GM18909 (cell line): ENCODE measurements around the gene IRF8.
"Not testable (repeated sequence)": the region's sequence is repeated elsewhere in the genome, so short reads cannot be mapped to it uniquely, and the experiment has no call there.

Experiments used
- ATAC-seq: cut with Tn5 transposase; IDR thresholded peaks from one replicate; pipeline ENCODE4 v1.9.1; 2021; ENCODE audit warnings: mild to moderate bottlenecking; ENCODE audit not compliant: unreplicated experiment, poor library complexity

The IRF8 gene

GRCh38 chr16:85888405-85889331, 10.3 kb upstream of the IRF8 start:
- ATAC-seq: peak; percentile 83

GRCh38 chr16:85891033-85891775, 7.8 kb upstream of the IRF8 start:
- no peak for ATAC-seq

GRCh38 chr16:85891776-85892166, 7.2 kb upstream of the IRF8 start:
- ATAC-seq: no peak

- no peak for ATAC-seq
These were observed 6.2 kb upstream of the IRF8 start for GRCh38 chr16:85892760-85893159.

- no peak for ATAC-seq
These were observed 4.7 kb upstream of the IRF8 start for GRCh38 chr16:85894266-85894665.

- ATAC-seq: no peak
These were observed 1.6 kb upstream of the IRF8 start for GRCh38 chr16:85897382-85897781.

- no peak for ATAC-seq
These were observed 482 bp downstream of the IRF8 start for GRCh38 chr16:85899444-85899843.

- ATAC-seq: no peak
These were observed 1.2 kb downstream of the IRF8 start for GRCh38 chr16:85900027-85900792.

- ATAC-seq: no peak
These were observed 2.1 kb downstream of the IRF8 start for GRCh38 chr16:85901110-85901509.

- ATAC-seq: no peak
These were observed 2.9 kb downstream of the IRF8 start for GRCh38 chr16:85901773-85902365.

GRCh38 chr16:85902366-85903155, 3.6 kb downstream of the IRF8 start:
- ATAC-seq: peak; percentile 58

GRCh38 chr16:85903559-85903958, 4.6 kb downstream of the IRF8 start:
- peak; percentile 32 for ATAC-seq

- no peak for ATAC-seq
These were observed 6.4 kb downstream of the IRF8 start for GRCh38 chr16:85905110-85906095.

- ATAC-seq: no peak
These were observed 7.4 kb downstream of the IRF8 start for GRCh38 chr16:85906349-85906748.

GRCh38 chr16:85907231-85907630, 8.3 kb downstream of the IRF8 start:
- ATAC-seq: not testable (repeated sequence)

- ATAC-seq: peak; percentile 51
These were observed 9.5 kb downstream of the IRF8 start for GRCh38 chr16:85908444-85908843.

GRCh38 chr16:85908889-85909589, 10.1 kb downstream of the IRF8 start:
- no peak for ATAC-seq
